GM15510 (cell line): ENCODE measurements around the gene SEM1.

Experiments used
- POLR2A ChIP-seq: IDR thresholded peaks from 3 replicates; pipeline ENCODE4 v1.6.1; 2011; ENCODE audit warnings: borderline replicate concordance; ENCODE audit not compliant: insufficient read length; ENCODE audit errors: extremely low read depth

The SEM1 gene

DNA sequence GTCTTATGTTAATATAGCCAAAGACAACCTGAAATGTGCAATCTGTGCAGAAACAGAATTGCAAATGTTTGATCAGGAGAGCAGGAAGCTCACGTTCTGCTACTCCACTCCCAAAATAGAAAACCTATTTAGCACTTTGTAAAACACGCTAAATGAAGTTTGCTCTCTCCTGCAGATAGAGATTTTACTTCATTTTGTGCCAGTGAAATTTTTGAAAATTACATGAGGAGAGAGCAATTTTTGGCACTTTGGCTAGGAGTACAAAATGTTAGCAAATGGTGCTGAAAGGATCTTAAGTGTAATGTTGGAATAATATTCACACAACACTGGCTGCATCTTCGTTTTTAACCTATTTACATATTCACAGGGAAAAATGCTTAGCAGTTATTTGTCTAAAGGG is 61.9 kb downstream of the SEM1 start:
- no peak for TF ChIP-seq POLR2A

DNA sequence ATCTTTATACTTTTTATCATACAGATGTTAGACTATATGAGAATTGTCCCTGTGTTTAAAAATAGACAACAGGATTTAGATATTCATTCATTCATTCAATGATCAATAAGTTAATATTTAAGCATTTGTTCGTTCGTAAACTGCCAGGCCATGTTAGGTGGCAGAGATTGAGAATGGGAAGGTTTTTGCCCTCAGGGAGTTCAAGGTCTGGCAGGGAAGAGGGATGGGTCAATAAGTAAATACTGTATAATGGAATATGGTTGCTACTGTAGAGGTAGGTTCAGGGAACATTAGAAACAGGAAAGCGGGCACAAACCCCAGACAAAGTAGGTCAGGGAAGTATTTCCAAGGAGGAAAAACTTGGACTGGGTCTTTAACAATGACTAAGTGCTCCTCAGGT is 64.6 kb downstream of the SEM1 start:
- TF ChIP-seq POLR2A, result no peak

- no peak for TF ChIP-seq POLR2A
Measured at GRCh38 chr7:96640054-96640453, 69.6 kb downstream of the SEM1 start.
